Gastroesophageal sphincter (tissue), 4 donors: ENCODE results near the gene IL17A. TPM values are rescaled to one million over a fixed set of nuclear protein-coding genes. Genes with fewer than 3 reads are reported as not detected.
"Not testable (repeated sequence)": the region's sequence is repeated elsewhere in the genome, so short reads cannot be mapped to it uniquely, and the experiment has no call there.

Experiments used
- ATAC-seq: fragments of 150-250 bp; one replicate; pipeline ENCODE4 v1.9.1; 2016; ENCODE audit warnings: mild to moderate bottlenecking, moderate library complexity
- H3K27ac ChIP-seq, 4 donors: fragments of 200-600 bp; sonication (generic) in 3 of 4; 1 replicate in 3 of 4; 2 replicates in 1 of 4; pipeline ENCODE4 v1.5.1; 2016 to 2019
- H3K27me3 ChIP-seq: fragments of 200-600 bp; sonication (generic); one replicate; pipeline ENCODE4 v1.5.1; 2019
- H3K36me3 ChIP-seq, 2 donors: fragments of 200-600 bp; sonication (generic); one replicate each; pipeline ENCODE4 v1.5.1; 2019; ENCODE audit warnings: control low read depth in 1 of 2
- H3K4me1 ChIP-seq, 3 donors: fragments of 200-600 bp; sonication (generic); 1 replicate in 2 of 3; 2 replicates in 1 of 3; pipeline ENCODE4 v1.5.1; 2016 to 2019; ENCODE audit warnings: control low read depth in 2 of 3
- H3K4me3 ChIP-seq, 2 donors: fragments of 200-600 bp; sonication (generic); one replicate each; pipeline ENCODE4 v1.5.1; 2019; ENCODE audit warnings: mild to moderate bottlenecking in 1 of 2, moderate library complexity in 1 of 2
- H3K9me3 ChIP-seq, 3 donors: fragments of 200-600 bp; sonication (generic); one replicate each; pipeline ENCODE4 v1.5.1; 2017 to 2019; ENCODE audit warnings: control low read depth in 2 of 3
- CTCF ChIP-seq, 4 experiments: fragments of 200-600 bp in 2 of 4; fragments of 450-650 bp in 2 of 4; sonication (generic) in 1 of 4; IDR thresholded peaks; one replicate each; pipeline ENCODE4 v1.5.1; 2017 to 2019; ENCODE audit warnings: antibody characterized with exemption in 4 of 4, mild to moderate bottlenecking in 2 of 4, moderate library complexity in 2 of 4
- EP300 ChIP-seq: sonication (generic); formaldehyde crosslinking; IDR thresholded peaks from one replicate; pipeline ENCODE4 v1.6.1; 2017; ENCODE audit warnings: antibody characterized with exemption, mild to moderate bottlenecking
- POLR2A ChIP-seq, 2 donors: fragments of 450-650 bp; IDR thresholded peaks; one replicate each; pipeline ENCODE4 v1.6.1; 2017; ENCODE audit warnings: antibody characterized with exemption in 2 of 2, mild to moderate bottlenecking in 2 of 2, moderate library complexity in 1 of 2
- POLR2AphosphoS5 ChIP-seq: sonication (generic); formaldehyde crosslinking; IDR thresholded peaks from one replicate; pipeline ENCODE4 v1.6.1; 2017; ENCODE audit warnings: antibody characterized with exemption
- WGBS, 2 donors: methylation state at CpG; one replicate each; pipeline ENCODE4 v1.1.5; 2018; ENCODE audit warnings: low coverage in 1 of 2; 5-methylcytosine and 5-hydroxymethylcytosine counted together
- total RNA-seq, 4 donors: library from RNA; depleted of rRNA; stranded (reverse); fragments of >200 nt; gene quantifications; one replicate each; pipeline ENCODE4 v1.1.0, GENCODE V29; 2016

The IL17A gene
- total RNA-seq, 4 donors from 2014 or later, result not detected

GRCh38 chr6:52160472-52161104 is 25.6 kb upstream of the IL17A start:
- TF ChIP-seq EP300, result no peak

GRCh38 chr6:52161689-52162438 is 24.3 kb upstream of the IL17A start:
- no peaks in the 10 kb centered on the region for H3K9me3 ChIP-seq
- H3K36me3 ChIP-seq, result no peaks in the 10 kb centered on the region
- ATAC-seq, result no peak
- TF ChIP-seq POLR2AphosphoS5 (no peak), EP300 (no peak), CTCF (IDR thresholded peaks at IDR 0.05) (no peak), POLR2A (IDR thresholded peaks at IDR 0.05) (no peak)
- H3K27me3 ChIP-seq, result no peaks in the 10 kb centered on the region
- 73 to 79% methylated on average over 3 of the region's 3 CpGs for WGBS, 2 donors
- no peak overlapping the region for H3K4me3 ChIP-seq
- no peaks in the 10 kb centered on the region for H3K4me1 ChIP-seq
- H3K27ac ChIP-seq, result no peak overlapping the region

More at GRCh38 chr6:52160472-52161104, 25.6 kb upstream of the IL17A start:
- Histone ChIP-seq H3K9me3 (no peaks in the 10 kb centered on the region), H3K36me3 (no peaks in the 10 kb centered on the region), H3K4me3 (no peak overlapping the region), H3K4me1 (no peaks in the 10 kb centered on the region), H3K27ac (no peak overlapping the region), H3K27me3 (no peaks in the 10 kb centered on the region)
- ATAC-seq, result no peak
- 63 to 95% methylated on average over 3 to 4 of the region's 4 CpGs for WGBS, 2 donors

DNA sequence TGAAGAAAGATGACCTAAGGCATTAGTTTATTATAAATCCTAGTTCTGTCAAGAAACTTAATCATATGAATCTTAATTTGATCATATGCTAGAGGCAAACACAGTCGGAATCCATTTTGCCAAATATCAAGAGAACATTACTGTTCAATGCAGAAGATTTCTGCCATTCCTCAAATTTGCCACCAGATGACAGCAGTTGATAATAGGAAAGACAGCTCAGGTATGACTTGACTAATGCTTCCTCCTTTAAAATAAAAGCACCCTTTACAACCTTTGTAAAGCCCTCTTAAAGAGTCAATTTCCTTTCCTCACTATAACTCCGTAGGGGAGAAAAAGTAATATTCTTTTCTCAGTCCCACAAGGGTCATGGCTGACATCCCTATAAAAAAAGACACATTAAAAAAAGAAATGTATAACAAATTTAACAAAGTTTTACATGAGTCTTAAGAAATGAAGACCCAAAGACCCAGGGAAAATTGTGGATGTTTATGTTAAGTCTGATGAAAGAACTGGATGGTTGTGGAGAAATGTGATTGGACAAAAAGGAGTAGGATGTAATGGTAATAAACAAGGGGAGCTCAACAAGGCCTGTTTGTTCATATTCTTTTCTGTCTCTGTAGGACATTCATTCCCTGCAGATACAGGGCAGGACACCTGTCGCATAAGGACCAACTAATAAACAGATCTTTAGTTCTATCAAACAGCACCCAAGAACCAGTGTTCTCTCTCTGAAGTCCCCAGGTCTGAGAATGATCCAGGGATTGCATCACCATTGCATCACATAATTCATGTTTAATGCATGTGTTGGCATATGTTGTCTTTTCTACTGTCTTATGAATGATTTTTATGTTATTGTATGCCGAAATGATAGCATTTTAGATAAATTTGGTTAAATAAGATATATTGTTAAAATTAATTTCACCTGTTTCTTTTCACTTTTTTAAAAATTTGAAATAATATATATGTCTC is 23.0 kb upstream of the IL17A start:
- Histone ChIP-seq H3K4me1 (no peaks in the 10 kb centered on the region), H3K9me3 (no peaks in the 10 kb centered on the region), H3K27ac (no peak overlapping the region), H3K27me3 (no peaks in the 10 kb centered on the region), H3K4me3 (no peak overlapping the region), H3K36me3 (no peaks in the 10 kb centered on the region)
- no peak for ATAC-seq
- TF ChIP-seq CTCF (IDR thresholded peaks at IDR 0.05) (peak in 2 of 4 experiments; percentile 45 to 46), POLR2A (IDR thresholded peaks at IDR 0.05) (no peak)
- WGBS, 2 donors, result 66 to 80% methylated on average over 3 to 4 of the region's 4 CpGs

DNA sequence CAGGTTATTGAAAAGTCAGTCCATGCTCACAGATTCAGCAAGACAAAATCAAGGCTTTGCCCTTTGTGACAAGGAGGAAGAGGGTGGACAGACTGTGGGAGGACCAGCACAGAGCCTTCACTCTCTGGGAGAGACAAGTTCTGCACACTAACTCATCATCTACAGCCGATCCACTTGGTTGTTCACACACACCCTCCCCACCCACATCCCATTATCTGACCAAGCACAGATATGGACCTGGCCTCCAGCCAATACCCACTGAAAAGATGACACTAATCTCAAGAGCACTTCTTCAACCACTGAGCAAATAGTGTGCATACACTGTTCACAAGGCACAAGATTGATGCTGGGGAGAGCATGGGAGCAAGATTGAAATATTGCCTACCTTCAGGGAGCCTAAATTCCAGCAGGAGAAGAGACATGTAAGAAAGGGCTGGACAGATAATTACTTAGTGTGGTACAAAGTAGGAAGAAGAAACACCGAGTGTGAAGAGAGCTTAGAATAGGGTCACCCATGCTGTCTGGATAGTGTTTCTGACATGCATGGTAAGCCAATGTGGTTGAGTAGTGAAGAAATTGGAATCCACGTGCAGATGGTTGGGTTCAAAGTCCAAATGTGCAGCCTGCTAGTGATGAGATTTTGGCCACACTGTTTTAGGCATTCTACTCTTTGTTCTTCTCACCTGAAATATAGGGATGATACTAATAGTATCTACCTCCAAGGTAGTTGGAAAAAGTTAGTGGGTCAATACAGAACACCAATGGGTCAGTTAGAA is 21.7 kb upstream of the IL17A start:
- ATAC-seq, result no peak
- Histone ChIP-seq H3K27ac (no peak overlapping the region), H3K4me3 (no peak overlapping the region), H3K4me1 (no peaks in the 10 kb centered on the region), H3K27me3 (no peaks in the 10 kb centered on the region), H3K36me3 (no peaks in the 10 kb centered on the region), H3K9me3 (no peaks in the 10 kb centered on the region)
- no peak for TF ChIP-seq POLR2AphosphoS5
- TF ChIP-seq EP300, result no peak
- TF ChIP-seq POLR2A (IDR thresholded peaks at IDR 0.05), result no peak
- no peak for TF ChIP-seq CTCF (IDR thresholded peaks at IDR 0.05)
- WGBS, 2 donors, result 76% methylated on average over 3 of the region's 3 CpGs

GRCh38 chr6:52167267-52167666 is 18.9 kb upstream of the IL17A start:
- Histone ChIP-seq H3K27me3 (no peaks in the 10 kb centered on the region), H3K36me3 (no peaks in the 10 kb centered on the region), H3K4me3 (no peak overlapping the region), H3K9me3 (no peaks in the 10 kb centered on the region), H3K27ac (no peak overlapping the region), H3K4me1 (no peaks in the 10 kb centered on the region)
- TF ChIP-seq CTCF (IDR thresholded peaks at IDR 0.05) (no peak), EP300 (no peak)
- WGBS, 2 donors, result 86 to 100% methylated on average over 1 of the region's 1 CpG
- ATAC-seq, result no peak

- H3K9me3 ChIP-seq, H3K36me3 ChIP-seq, H3K4me3 ChIP-seq, H3K27ac ChIP-seq, H3K27me3 ChIP-seq, ATAC-seq, H3K4me1 ChIP-seq: not testable (repeated sequence)
- WGBS, 2 donors, result 33 to 35% methylated on average over 3 of the region's 3 CpGs
Observed at GRCh38 chr6:52168351-52168750, 17.8 kb upstream of the IL17A start.
